PC-3 (cell line): ENCODE measurements around the gene FBXO7. TPM values are rescaled to one million over a fixed set of nuclear protein-coding genes. Genes with fewer than 3 reads are reported as not detected.

Source experiments
- ATAC-seq: fragments of 200-7000 bp; cut with Tn5 transposase; 2 replicates; pipeline ENCODE4 v1.9.1; 2020; ENCODE audit warnings: mild to moderate bottlenecking, moderate library complexity
- BruUV-seq: library from RNA; stranded (reverse); fragments of 400-500 nt; replicated peaks from 2 replicates; lab custom pipeline; 2021; lab: Mats Ljungman, UMichigan
- CTCF ChIA-PET: fragments of 300-600 bp; sonication (Branson Sonifier 250); formaldehyde crosslinking; loops from one replicate; lab custom pipeline; 2022; ENCODE audit warnings: antibody characterized with exemption; lab: Charles Lee
- POLR2A ChIA-PET: fragments of 300-600 bp; sonication (Branson Sonifier 250); formaldehyde crosslinking; loops from one replicate; lab custom pipeline; 2022; ENCODE audit warnings: antibody characterized with exemption; ENCODE audit not compliant: unreplicated experiment; lab: Charles Lee
- DNase-seq: peaks from one replicate; pipeline ENCODE4 v3.0.0-alpha.2; 2015
- H2AFZ ChIP-seq: fragments of 300-600 bp; sonication (generic); 2 replicates; pipeline ENCODE4 v1.6.0; 2016; ENCODE audit warnings: antibody characterized with exemption, low read length
- H3F3A ChIP-seq: fragments of 300-600 bp; sonication (generic); one replicate; pipeline ENCODE4 v1.6.0; 2017; ENCODE audit warnings: antibody characterized with exemption, low read length, control low read depth, mild to moderate bottlenecking; ENCODE audit not compliant: unreplicated experiment
- H3K27ac ChIP-seq: fragments of 300-600 bp; sonication (generic); 2 replicates; pipeline ENCODE4 v1.5.1; 2016; ENCODE audit warnings: mild to moderate bottlenecking, low read length
- H3K27me3 ChIP-seq: fragments of 300-600 bp; sonication (generic); 2 replicates; pipeline ENCODE4 v1.6.1; 2016; ENCODE audit warnings: low read length, mixed read lengths
- H3K36me3 ChIP-seq: fragments of 300-600 bp; sonication (generic); 2 replicates; pipeline ENCODE4 v1.6.1; 2016; ENCODE audit warnings: low read depth, mixed run types, low read length, mixed read lengths
- H3K4me1 ChIP-seq: fragments of 300-600 bp; sonication (generic); 2 replicates; pipeline ENCODE4 v1.5.1; 2016; ENCODE audit warnings: low read length; ENCODE audit not compliant: insufficient read depth
- H3K4me2 ChIP-seq: fragments of 300-600 bp; sonication (generic); 2 replicates; pipeline ENCODE4 v1.6.0; 2016; ENCODE audit warnings: low read length
- H3K4me3 ChIP-seq: fragments of 300-600 bp; sonication (generic); 2 replicates; pipeline ENCODE4 v1.5.1; 2016; ENCODE audit warnings: mild to moderate bottlenecking, low read length, mixed read lengths
- H3K79me2 ChIP-seq: fragments of 300-600 bp; sonication (generic); 2 replicates; pipeline ENCODE4 v1.6.1; 2017; ENCODE audit warnings: low read length, mixed read lengths
- H3K9ac ChIP-seq: fragments of 300-600 bp; sonication (generic); 2 replicates; pipeline ENCODE4 v1.6.0; 2016; ENCODE audit warnings: mild to moderate bottlenecking, low read length
- H3K9me2 ChIP-seq: fragments of 300-600 bp; sonication (generic); replicated peaks from 2 replicates; pipeline ENCODE4 v1.6.1; 2016; ENCODE audit warnings: mixed run types, low read length, mixed read lengths
- H3K9me3 ChIP-seq: fragments of 300-600 bp; sonication (generic); 2 replicates; pipeline ENCODE4 v1.6.1; 2016; ENCODE audit warnings: low read length, mixed read lengths
- H4K20me1 ChIP-seq: fragments of 300-600 bp; sonication (generic); 2 replicates; pipeline ENCODE4 v1.6.1; 2016; ENCODE audit warnings: low read length, mixed read lengths
- EZH2 ChIP-seq: fragments of 300-600 bp; sonication (generic); IDR thresholded peaks from one replicate; pipeline ENCODE4 v1.6.1; 2017; ENCODE audit warnings: antibody characterized with exemption, mild to moderate bottlenecking, low read length; ENCODE audit not compliant: unreplicated experiment
- EZH2phosphoT487 ChIP-seq: fragments of 300-600 bp; sonication (generic); IDR thresholded peaks from 2 replicates; pipeline ENCODE4 v1.6.1; 2018; ENCODE audit warnings: mild to moderate bottlenecking, antibody characterized with exemption, low read length, borderline replicate concordance
- intact Hi-C: fragments of 100-400 bp; cut with micrococcal nuclease; formaldehyde crosslinking; loops from 2 replicates; pipeline ENCODE4 v1.9.0; 2023
- total RNA-seq: library from RNA; depleted of rRNA; stranded (reverse); fragments of >200 nt; gene quantifications from 2 replicates; pipeline ENCODE4 v1.2.3, GENCODE V29; 2014
- TF ChIP-seq, protein P1 (sequence below): fragments of 300-600 bp; sonication (generic); conservative IDR thresholded peaks from 2 replicates; pipeline ENCODE4 v1.5.1; 2017; ENCODE audit warnings: antibody characterized with exemption, low read depth, mild to moderate bottlenecking, low read length

FBXO7 gene
- total RNA-seq, 1 experiment from 2014 or later = 43.6 TPM

DNA sequence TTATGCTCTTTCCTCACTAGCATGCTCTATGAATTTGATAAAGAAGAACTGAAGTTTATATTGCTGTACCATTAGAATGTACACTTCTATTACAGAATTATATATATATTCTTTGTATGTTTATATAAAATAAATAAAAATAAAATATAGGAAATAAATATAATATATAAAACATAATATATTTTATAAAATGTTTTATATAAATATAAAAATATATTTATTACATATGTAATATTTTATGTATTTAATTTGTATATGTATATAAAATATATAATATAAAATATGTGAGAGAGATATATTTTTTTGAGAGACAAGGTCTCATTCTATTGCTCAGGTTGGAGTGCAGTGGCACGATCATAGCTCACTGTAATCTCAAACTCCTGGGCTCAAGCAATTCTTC lies 44.3 kb upstream of the FBXO7 start:
- H3K4me3 ChIP-seq = no peak overlapping the region
- POLR2A ChIA-PET = no interaction called here

GRCh38 chr22:32444068-32444467 lies 30.5 kb upstream of the FBXO7 start:
- Histone ChIP-seq H3K4me3 (no peak overlapping the region), H3K79me2 (no peaks in the 10 kb centered on the region), H4K20me1 (no peaks in the 10 kb centered on the region), H3K27ac (no peak overlapping the region), H3K9ac (no peak overlapping the region), H2AFZ (no peak overlapping the region), H3K9me3 (no peaks in the 10 kb centered on the region), H3F3A (no peaks in the 10 kb centered on the region), H3K4me1 (no peaks in the 10 kb centered on the region), H3K36me3 (no peaks in the 10 kb centered on the region), H3K4me2 (no peak overlapping the region), H3K27me3 (peaks cover 23% of the 10 kb centered on the region; the same call in 1 of the 2 replicates), H3K9me2 (no peaks in the 10 kb centered on the region)
- peak; percentile 52 for DNase-seq
- BruUV-seq = no TSS peak
- ATAC-seq = peak; percentile 82
- TF ChIP-seq, protein P1, sequence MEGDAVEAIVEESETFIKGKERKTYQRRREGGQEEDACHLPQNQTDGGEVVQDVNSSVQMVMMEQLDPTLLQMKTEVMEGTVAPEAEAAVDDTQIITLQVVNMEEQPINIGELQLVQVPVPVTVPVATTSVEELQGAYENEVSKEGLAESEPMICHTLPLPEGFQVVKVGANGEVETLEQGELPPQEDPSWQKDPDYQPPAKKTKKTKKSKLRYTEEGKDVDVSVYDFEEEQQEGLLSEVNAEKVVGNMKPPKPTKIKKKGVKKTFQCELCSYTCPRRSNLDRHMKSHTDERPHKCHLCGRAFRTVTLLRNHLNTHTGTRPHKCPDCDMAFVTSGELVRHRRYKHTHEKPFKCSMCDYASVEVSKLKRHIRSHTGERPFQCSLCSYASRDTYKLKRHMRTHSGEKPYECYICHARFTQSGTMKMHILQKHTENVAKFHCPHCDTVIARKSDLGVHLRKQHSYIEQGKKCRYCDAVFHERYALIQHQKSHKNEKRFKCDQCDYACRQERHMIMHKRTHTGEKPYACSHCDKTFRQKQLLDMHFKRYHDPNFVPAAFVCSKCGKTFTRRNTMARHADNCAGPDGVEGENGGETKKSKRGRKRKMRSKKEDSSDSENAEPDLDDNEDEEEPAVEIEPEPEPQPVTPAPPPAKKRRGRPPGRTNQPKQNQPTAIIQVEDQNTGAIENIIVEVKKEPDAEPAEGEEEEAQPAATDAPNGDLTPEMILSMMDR = peak; percentile 68
- TF ChIP-seq EZH2 (no peak), EZH2phosphoT487 (no peak)
- CTCF ChIA-PET = interaction anchor here (0.9 to 1.0 kb wide), 2 partner anchors 25 to 30 kb away, joined by 3 read pairs; no protein-coding TSS in a partner anchor
- intact Hi-C loops = loop anchor here (1.0 kb wide), 1 partner anchor 31 kb away; no protein-coding TSS in a partner anchor
- POLR2A ChIA-PET = no interaction called here

More for the DNA sequence above, 44.3 kb upstream of the FBXO7 start:
- Histone ChIP-seq H3K4me2 (no peak overlapping the region), H3K27me3 (peaks cover 12% of the 10 kb centered on the region), H2AFZ (no peak overlapping the region), H3F3A (no peaks in the 10 kb centered on the region), H3K9me2 (no peaks in the 10 kb centered on the region), H4K20me1 (no peaks in the 10 kb centered on the region), H3K4me1 (no peaks in the 10 kb centered on the region), H3K79me2 (no peaks in the 10 kb centered on the region), H3K9me3 (no peaks in the 10 kb centered on the region), H3K9ac (no peak overlapping the region), H3K27ac (no peak overlapping the region), H3K36me3 (no peaks in the 10 kb centered on the region)
- intact Hi-C loops = no loop called here
- TF ChIP-seq, protein P1 = no peak
- TF ChIP-seq EZH2phosphoT487 (no peak), EZH2 (no peak)
- no TSS peak for BruUV-seq
- CTCF ChIA-PET = interaction anchor here (0.7 kb wide), 1 partner anchor 63 kb away, joined by 4 read pairs; no protein-coding TSS in a partner anchor
- no peak for DNase-seq
- ATAC-seq = no peak

- intact Hi-C loops = no loop called here
- ChIA-PET POLR2A (no interaction called here), CTCF (no interaction called here)
- Histone ChIP-seq H3K4me3 (no peak overlapping the region), H3K79me2 (no peaks in the 10 kb centered on the region), H3K27me3 (peaks cover 15% of the 10 kb centered on the region; the same call in 1 of the 2 replicates), H3K9ac (no peak overlapping the region), H3K9me2 (no peaks in the 10 kb centered on the region), H3K4me2 (no peak overlapping the region), H3K4me1 (no peaks in the 10 kb centered on the region), H3K9me3 (no peaks in the 10 kb centered on the region), H4K20me1 (no peaks in the 10 kb centered on the region), H2AFZ (no peak overlapping the region), H3F3A (no peaks in the 10 kb centered on the region), H3K27ac (no peak overlapping the region), H3K36me3 (no peaks in the 10 kb centered on the region)
- TF ChIP-seq EZH2phosphoT487 (no peak), EZH2 (no peak)
- TF ChIP-seq, protein P1 = no peak
- no TSS peak for BruUV-seq
- ATAC-seq = no peak
- peak; percentile 46 for DNase-seq
Measured at GRCh38 chr22:32446321-32446720, 28.3 kb upstream of the FBXO7 start.
